Liver (tissue), 9 donors: ENCODE data around the gene SHISAL1. TPM values are rescaled to one million over a fixed set of nuclear protein-coding genes. Genes with fewer than 3 reads are reported as not detected.

Source experiments
- DNase-seq: peaks from one replicate; pipeline ENCODE4 v3.0.0-alpha.2; 2017; ENCODE audit warnings: low spot score
- H3K27ac ChIP-seq, 2 donors: one replicate each; pipeline ENCODE4 v1.7.0; 2013; ENCODE audit warnings: inconsistent platforms in 2 of 2, low read length in 2 of 2, control low read depth in 1 of 2, low read depth in 1 of 2, mild to moderate bottlenecking in 1 of 2
- H3K27me3 ChIP-seq, 4 donors: one replicate each; pipeline versions ENCODE4 v1.6.1 to v1.7.0; 2013; ENCODE audit warnings: low read length in 3 of 4, inconsistent platforms in 1 of 4, mild to moderate bottlenecking in 1 of 4, moderate library complexity in 1 of 4; ENCODE audit not compliant: control insufficient read depth in 4 of 4, insufficient read depth in 4 of 4
- H3K36me3 ChIP-seq, 4 donors: one replicate each; pipeline versions ENCODE4 v1.6.1 to v1.7.0; 2013; ENCODE audit warnings: low read length in 3 of 4, mild to moderate bottlenecking in 3 of 4, low read depth in 1 of 4, moderate library complexity in 1 of 4; ENCODE audit not compliant: control insufficient read depth in 4 of 4, insufficient read depth in 3 of 4
- H3K4me1 ChIP-seq, 4 donors: one replicate each; pipeline versions ENCODE4 v1.6.1 to v1.7.0; 2013; ENCODE audit warnings: low read length in 3 of 4, mild to moderate bottlenecking in 3 of 4, moderate library complexity in 1 of 4; ENCODE audit not compliant: control insufficient read depth in 4 of 4, insufficient read depth in 4 of 4
- H3K4me3 ChIP-seq, 3 donors: one replicate each; pipeline versions ENCODE4 v1.6.1 to v1.7.0; 2013; ENCODE audit warnings: low read length in 3 of 3, control low read depth in 1 of 3, low read depth in 1 of 3, mild to moderate bottlenecking in 1 of 3
- H3K9ac ChIP-seq, 2 donors: one replicate each; pipeline ENCODE4 v1.7.0; 2013; ENCODE audit warnings: low read length in 2 of 2, mild to moderate bottlenecking in 2 of 2, moderate library complexity in 2 of 2, control low read depth in 1 of 2, low read depth in 1 of 2
- H3K9me3 ChIP-seq, 4 donors: one replicate each; pipeline versions ENCODE4 v1.6.1 to v1.7.0; 2013; ENCODE audit warnings: low read length in 3 of 4; ENCODE audit not compliant: control insufficient read depth in 4 of 4
- CTCF ChIP-seq: fragments of 150-350 bp; IDR thresholded peaks from 2 replicates; pipeline ENCODE4 v1.5.1; 2017; ENCODE audit warnings: improper control_type of control experiment, low read depth, low read length; ENCODE audit not compliant: missing input control
- EGR1 ChIP-seq, 2 donors: IDR thresholded peaks; 2 replicates each; pipeline ENCODE4 v1.6.1; 2016 to 2018; ENCODE audit warnings: antibody characterized with exemption in 2 of 2, low read depth in 2 of 2
- FOXA1 ChIP-seq: IDR thresholded peaks from 2 replicates; pipeline ENCODE4 v1.6.1; 2016; ENCODE audit warnings: antibody characterized with exemption
- FOXA2 ChIP-seq: IDR thresholded peaks from 2 replicates; pipeline ENCODE4 v1.6.1; 2016; ENCODE audit warnings: antibody characterized with exemption
- GABPA ChIP-seq, 2 donors: IDR thresholded peaks in 1 of 2; conservative IDR thresholded peaks in 1 of 2; 2 replicates each; pipeline ENCODE4 v1.6.1; 2016; ENCODE audit warnings: antibody characterized with exemption in 2 of 2, mild to moderate bottlenecking in 1 of 2, moderate library complexity in 1 of 2
- HNF4A ChIP-seq, 2 donors: conservative IDR thresholded peaks; 2 replicates each; pipeline ENCODE4 v1.6.1; 2016; ENCODE audit warnings: antibody characterized with exemption in 2 of 2, mild to moderate bottlenecking in 2 of 2
- HNF4G ChIP-seq: IDR thresholded peaks from 2 replicates; pipeline ENCODE4 v1.6.1; 2016; ENCODE audit warnings: antibody characterized with exemption
- JUND ChIP-seq, 2 donors: IDR thresholded peaks; 2 replicates each; pipeline ENCODE4 v1.6.1; 2016; ENCODE audit warnings: antibody characterized with exemption in 2 of 2
- MAX ChIP-seq: IDR thresholded peaks from 2 replicates; pipeline ENCODE4 v1.6.1; 2016; ENCODE audit warnings: antibody characterized with exemption
- NR2F2 ChIP-seq: IDR thresholded peaks from 2 replicates; pipeline ENCODE4 v1.6.1; 2016; ENCODE audit warnings: antibody characterized with exemption
- RAD21 ChIP-seq, 2 donors: IDR thresholded peaks; 2 replicates each; pipeline ENCODE4 v1.6.1; 2016; ENCODE audit warnings: antibody characterized with exemption in 2 of 2, mild to moderate bottlenecking in 2 of 2
- RXRA ChIP-seq, 2 donors: IDR thresholded peaks; 2 replicates each; pipeline ENCODE4 v1.6.1; 2017 to 2018; ENCODE audit warnings: antibody characterized with exemption in 2 of 2, mild to moderate bottlenecking in 1 of 2
- SP1 ChIP-seq: IDR thresholded peaks from 2 replicates; pipeline ENCODE4 v1.6.1; 2018; ENCODE audit warnings: antibody characterized with exemption, mild to moderate bottlenecking
- TAF1 ChIP-seq: conservative IDR thresholded peaks from 2 replicates; pipeline ENCODE4 v1.6.1; 2016; ENCODE audit warnings: antibody characterized with exemption, mild to moderate bottlenecking
- YY1 ChIP-seq: IDR thresholded peaks from 2 replicates; pipeline ENCODE4 v1.6.1; 2016; ENCODE audit warnings: antibody characterized with exemption, mild to moderate bottlenecking
- ZBTB33 ChIP-seq: IDR thresholded peaks from 2 replicates; pipeline ENCODE4 v1.6.1; 2016; ENCODE audit warnings: antibody characterized with exemption
- WGBS: extraction: QIAGEN DNeasy Blood & Tissue Kit; methylation state at CpG from one replicate; pipeline ENCODE4 v1.1.7; 2013; 5-methylcytosine and 5-hydroxymethylcytosine counted together
- polyA plus RNA-seq, 2 donors: library from polyadenylated mRNA; stranded (reverse) in 1 of 2; unstranded in 1 of 2; fragments of 200-250 nt in 1 of 2; fragments of >200 nt in 1 of 2; fragmentation: Nextera tagmentation in 1 of 2; extraction: Ambion mirVana in 1 of 2; gene quantifications; one replicate each; pipeline versions ENCODE4 v1.2.1 to v1.2.3, GENCODE V29; 2013 to 2015
- total RNA-seq, 2 donors: library from RNA; depleted of rRNA; stranded (reverse); fragments of >200 nt; gene quantifications; one replicate each; pipeline ENCODE4 v1.2.3, GENCODE V29; 2014
- TF ChIP-seq, protein P1 (sequence below): IDR thresholded peaks from 2 replicates; pipeline ENCODE4 v1.6.1; 2016; ENCODE audit warnings: antibody characterized with exemption
- TF ChIP-seq, protein P2 (sequence below): IDR thresholded peaks from 2 replicates; pipeline ENCODE4 v1.6.1; 2016; ENCODE audit warnings: antibody characterized with exemption, mild to moderate bottlenecking
- donor health status: healthy.
- donor health status: healthy.
- donor health status: healthy.
- donor health status: healthy.
- donor health status: healthy.

The SHISAL1 gene
- total and polyA plus RNA-seq, 4 donors, result 0.07 to 0.17 (median 0.13) TPM

DNA sequence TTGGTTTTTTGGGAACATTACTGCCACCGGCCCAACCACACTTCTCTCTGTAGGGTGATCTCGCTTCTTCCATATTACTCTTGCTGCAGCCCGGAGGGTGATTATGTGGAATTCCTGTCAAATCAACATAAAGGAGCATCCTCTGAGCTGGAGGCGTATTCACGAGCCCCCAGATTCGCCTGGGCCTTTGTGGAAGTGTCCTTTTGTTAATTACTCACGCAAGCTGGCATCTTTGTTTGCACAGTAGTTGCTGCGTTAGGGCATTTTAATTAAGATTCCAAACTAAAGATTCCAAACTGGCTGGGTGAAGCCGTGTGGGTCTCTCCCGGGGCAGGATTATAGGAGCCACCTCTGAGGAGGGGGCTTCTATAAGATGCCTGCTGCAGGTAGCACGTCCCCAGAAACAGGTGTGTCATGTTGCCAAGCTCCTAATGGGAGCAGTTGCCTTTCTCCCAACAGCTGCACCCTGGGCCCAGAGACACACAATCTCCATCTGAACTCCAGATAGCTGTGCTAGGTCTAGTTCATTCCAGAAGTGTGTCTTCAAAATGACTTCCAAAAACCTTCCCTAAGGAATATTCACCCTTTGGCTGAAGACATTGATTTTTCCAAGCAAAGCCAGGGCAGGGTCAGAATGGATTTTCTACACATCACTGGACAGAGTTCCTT lies 40.9 kb downstream of the SHISAL1 start:
- DNase-seq, result no peak
- H3K4me3 ChIP-seq, result no peak overlapping the region
- no peaks in the 10 kb centered on the region for H3K36me3 ChIP-seq
- H3K4me1 ChIP-seq, result no peaks in the 10 kb centered on the region
- 85% methylated on average over 11 of the region's 11 CpGs for WGBS
- no peak overlapping the region for H3K27ac ChIP-seq
- H3K9me3 ChIP-seq, result no peaks in the 10 kb centered on the region
- TF ChIP-seq TAF1, result no peak
- no peak for TF ChIP-seq HNF4G
- no peak for TF ChIP-seq MAX
- no peak for TF ChIP-seq JUND (IDR thresholded peaks at IDR 0.05)
- TF ChIP-seq RAD21 (IDR thresholded peaks at IDR 0.05), result no peak
- no peak for TF ChIP-seq YY1
- TF ChIP-seq CTCF, result no peak
- TF ChIP-seq NR2F2, result no peak
- no peak for TF ChIP-seq ZBTB33
- TF ChIP-seq FOXA1, result no peak
- TF ChIP-seq SP1, result no peak
- no peak for TF ChIP-seq HNF4A (conservative IDR thresholded peaks at IDR 0.05)
- TF ChIP-seq GABPA (IDR thresholded peaks at IDR 0.05 in 1 of 2, conservative IDR thresholded peaks at IDR 0.05 in 1 of 2), result no peak
- no peak for TF ChIP-seq FOXA2
- TF ChIP-seq, protein P1, sequence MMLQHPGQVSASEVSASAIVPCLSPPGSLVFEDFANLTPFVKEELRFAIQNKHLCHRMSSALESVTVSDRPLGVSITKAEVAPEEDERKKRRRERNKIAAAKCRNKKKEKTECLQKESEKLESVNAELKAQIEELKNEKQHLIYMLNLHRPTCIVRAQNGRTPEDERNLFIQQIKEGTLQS, result no peak
- TF ChIP-seq RXRA (IDR thresholded peaks at IDR 0.05), result no peak
- TF ChIP-seq, protein P2, sequence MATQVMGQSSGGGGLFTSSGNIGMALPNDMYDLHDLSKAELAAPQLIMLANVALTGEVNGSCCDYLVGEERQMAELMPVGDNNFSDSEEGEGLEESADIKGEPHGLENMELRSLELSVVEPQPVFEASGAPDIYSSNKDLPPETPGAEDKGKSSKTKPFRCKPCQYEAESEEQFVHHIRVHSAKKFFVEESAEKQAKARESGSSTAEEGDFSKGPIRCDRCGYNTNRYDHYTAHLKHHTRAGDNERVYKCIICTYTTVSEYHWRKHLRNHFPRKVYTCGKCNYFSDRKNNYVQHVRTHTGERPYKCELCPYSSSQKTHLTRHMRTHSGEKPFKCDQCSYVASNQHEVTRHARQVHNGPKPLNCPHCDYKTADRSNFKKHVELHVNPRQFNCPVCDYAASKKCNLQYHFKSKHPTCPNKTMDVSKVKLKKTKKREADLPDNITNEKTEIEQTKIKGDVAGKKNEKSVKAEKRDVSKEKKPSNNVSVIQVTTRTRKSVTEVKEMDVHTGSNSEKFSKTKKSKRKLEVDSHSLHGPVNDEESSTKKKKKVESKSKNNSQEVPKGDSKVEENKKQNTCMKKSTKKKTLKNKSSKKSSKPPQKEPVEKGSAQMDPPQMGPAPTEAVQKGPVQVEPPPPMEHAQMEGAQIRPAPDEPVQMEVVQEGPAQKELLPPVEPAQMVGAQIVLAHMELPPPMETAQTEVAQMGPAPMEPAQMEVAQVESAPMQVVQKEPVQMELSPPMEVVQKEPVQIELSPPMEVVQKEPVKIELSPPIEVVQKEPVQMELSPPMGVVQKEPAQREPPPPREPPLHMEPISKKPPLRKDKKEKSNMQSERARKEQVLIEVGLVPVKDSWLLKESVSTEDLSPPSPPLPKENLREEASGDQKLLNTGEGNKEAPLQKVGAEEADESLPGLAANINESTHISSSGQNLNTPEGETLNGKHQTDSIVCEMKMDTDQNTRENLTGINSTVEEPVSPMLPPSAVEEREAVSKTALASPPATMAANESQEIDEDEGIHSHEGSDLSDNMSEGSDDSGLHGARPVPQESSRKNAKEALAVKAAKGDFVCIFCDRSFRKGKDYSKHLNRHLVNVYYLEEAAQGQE, result no peak
- no peak for TF ChIP-seq EGR1 (IDR thresholded peaks at IDR 0.05; ENCODE audit: low read depth in 2 of 2)
- H3K27me3 ChIP-seq, result no peaks in the 10 kb centered on the region
- H3K9ac ChIP-seq, result no peak overlapping the region
